Mucosa of rectum (tissue), 2 donors: ENCODE results near the gene CD48.
"Not testable (repeated sequence)": the region's sequence is repeated elsewhere in the genome, so short reads cannot be mapped to it uniquely, and the experiment has no call there.

ENCODE experiments used
- H3K27ac ChIP-seq, 2 donors: one replicate each; pipeline ENCODE4 v1.7.0; 2013; ENCODE audit warnings: inconsistent platforms in 2 of 2, low read depth in 2 of 2, low read length in 2 of 2
- H3K27me3 ChIP-seq, 2 donors: one replicate each; pipeline ENCODE4 v1.7.0; 2013; ENCODE audit warnings: low read length in 2 of 2; ENCODE audit not compliant: control insufficient read depth in 2 of 2, insufficient read depth in 2 of 2
- H3K36me3 ChIP-seq, 2 donors: one replicate each; pipeline ENCODE4 v1.7.0; 2013; ENCODE audit warnings: low read length in 2 of 2; ENCODE audit not compliant: control insufficient read depth in 2 of 2, insufficient read depth in 2 of 2
- H3K4me1 ChIP-seq, 2 donors: one replicate each; pipeline ENCODE4 v1.7.0; 2013; ENCODE audit warnings: low read length in 2 of 2, mild to moderate bottlenecking in 1 of 2; ENCODE audit not compliant: control insufficient read depth in 2 of 2, insufficient read depth in 2 of 2
- H3K4me3 ChIP-seq, 2 donors: one replicate each; pipeline ENCODE4 v1.7.0; 2013; ENCODE audit warnings: low read length in 2 of 2
- H3K9ac ChIP-seq, 2 donors: one replicate each; pipeline ENCODE4 v1.7.0; 2013; ENCODE audit warnings: low read length in 2 of 2, low read depth in 1 of 2, mild to moderate bottlenecking in 1 of 2
- H3K9me3 ChIP-seq, 2 donors: one replicate each; pipeline ENCODE4 v1.7.0; 2013; ENCODE audit warnings: low read length in 2 of 2; ENCODE audit not compliant: control insufficient read depth in 2 of 2
- donor health status: healthy.
- donor health status: Normal muscosa, but diverticular disease.

The CD48 gene

DNA sequence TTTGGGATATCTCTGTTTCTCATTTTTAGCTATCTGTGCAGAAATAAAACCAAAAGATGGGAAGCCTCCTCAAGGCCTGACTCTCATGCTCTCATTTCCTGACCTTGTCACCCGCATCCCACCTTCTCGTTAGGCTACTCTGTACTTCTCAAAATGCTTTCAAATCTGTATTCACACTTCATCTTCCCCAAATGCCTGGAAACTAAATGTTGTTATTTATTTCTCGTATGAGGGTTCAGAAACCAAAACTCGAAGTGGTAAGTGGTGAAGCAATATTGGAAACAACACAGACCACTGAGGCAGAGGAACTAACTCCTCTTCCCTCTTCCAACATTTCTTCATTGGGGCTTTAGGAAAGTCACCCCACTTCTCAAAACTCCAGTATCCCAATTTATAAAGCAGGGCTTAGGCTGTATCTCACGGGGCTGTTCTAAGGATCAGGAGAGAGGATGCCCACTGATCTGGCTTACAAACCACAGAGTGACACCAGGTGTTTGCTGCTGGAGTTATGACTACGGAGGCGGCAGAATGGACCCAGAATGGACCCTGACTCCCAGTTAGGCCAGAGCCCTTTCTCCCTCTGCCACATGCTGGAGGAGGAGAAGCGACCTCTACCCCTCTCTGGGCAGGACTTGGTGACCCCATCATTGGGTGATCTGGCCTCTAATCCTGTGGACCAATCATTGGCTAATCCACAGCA, 31.0 kb upstream of the CD48 start:
- Histone ChIP-seq H3K9me3 (no peaks in the 10 kb centered on the region), H3K27me3 (no peaks in the 10 kb centered on the region), H3K36me3 (no peaks in the 10 kb centered on the region), H3K9ac (no peak overlapping the region), H3K4me3 (peak overlapping the region in 1 of 2 donors; percentile 65), H3K4me1 (no peaks in the 10 kb centered on the region), H3K27ac (peak overlapping the region; percentile 2 to 44)

- Histone ChIP-seq H3K4me1 (no peaks in the 10 kb centered on the region), H3K9ac (peak overlapping the region; percentile 9 to 26), H3K4me3 (peak overlapping the region in 1 of 2 donors; percentile 65), H3K36me3 (no peaks in the 10 kb centered on the region), H3K27me3 (no peaks in the 10 kb centered on the region), H3K27ac (peak overlapping the region in 1 of 2 donors; percentile 44), H3K9me3 (no peaks in the 10 kb centered on the region)
Observed at GRCh38 chr1:160741612-160742348, 30.2 kb upstream of the CD48 start.

- peak overlapping the region in 1 of 2 donors; percentile 44 for H3K27ac ChIP-seq
- H3K27me3 ChIP-seq: no peaks in the 10 kb centered on the region
- H3K4me1 ChIP-seq: no peaks in the 10 kb centered on the region
- H3K9me3 ChIP-seq: no peaks in the 10 kb centered on the region
- peak overlapping the region in 1 of 2 donors; percentile 43 for H3K9ac ChIP-seq
- H3K36me3 ChIP-seq: no peaks in the 10 kb centered on the region
- peak overlapping the region; percentile 16 to 65 for H3K4me3 ChIP-seq
Observed at GRCh38 chr1:160741092-160741501, 29.5 kb upstream of the CD48 start.

DNA sequence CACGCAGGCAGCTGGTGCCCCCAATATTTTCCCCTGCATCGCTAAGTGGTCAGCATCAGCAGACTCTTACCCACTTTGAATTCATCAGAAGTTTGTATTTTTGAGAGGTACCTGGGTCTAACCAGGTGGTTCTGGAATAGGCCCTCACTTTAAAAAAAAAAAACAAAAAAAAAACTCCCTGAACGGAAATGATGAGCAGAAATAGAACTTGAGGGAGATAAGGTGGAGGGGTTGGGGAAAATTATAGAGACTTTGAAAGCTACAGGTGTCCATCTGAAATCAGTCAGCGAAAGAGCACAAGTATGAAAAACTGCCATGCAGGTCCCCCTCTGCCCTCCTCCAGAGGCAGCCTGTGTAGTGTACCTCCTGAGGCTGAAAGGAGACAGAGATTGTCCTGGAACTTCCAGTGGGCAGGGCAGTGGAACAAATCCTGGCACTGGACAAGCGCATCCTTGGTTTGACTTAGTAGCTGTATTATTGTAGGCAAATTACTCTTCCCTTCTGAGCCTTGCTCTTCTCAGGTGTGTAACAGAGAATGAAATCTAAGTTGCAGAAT, 28.6 kb upstream of the CD48 start:
- no peaks in the 10 kb centered on the region for H3K4me1 ChIP-seq
- H3K27me3 ChIP-seq: no peaks in the 10 kb centered on the region
- H3K9ac ChIP-seq: peak overlapping the region in 1 of 2 donors; percentile 29
- H3K4me3 ChIP-seq: peak overlapping the region in 1 of 2 donors; percentile 65
- H3K27ac ChIP-seq: peak overlapping the region; percentile 47 to 49
- no peaks in the 10 kb centered on the region for H3K36me3 ChIP-seq
- no peaks in the 10 kb centered on the region for H3K9me3 ChIP-seq

DNA sequence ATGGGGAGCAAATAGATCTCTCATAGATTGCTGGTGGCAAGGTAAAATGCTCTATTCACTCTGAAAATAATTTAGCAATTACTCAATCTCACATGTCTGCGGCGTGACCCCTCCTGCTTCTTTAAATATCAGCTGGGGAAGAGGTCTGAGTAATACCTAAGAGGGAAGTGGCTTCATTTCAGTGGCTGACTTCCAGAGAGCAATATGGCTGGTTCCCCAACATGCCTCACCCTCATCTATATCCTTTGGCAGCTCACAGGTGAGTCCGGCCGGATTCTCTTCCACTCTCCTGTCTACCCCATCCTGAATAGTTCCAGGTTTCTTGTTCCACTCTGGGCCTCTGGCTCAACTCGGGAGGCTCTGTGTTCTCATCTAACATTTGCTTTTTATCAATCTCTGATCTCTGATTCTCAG, 27.5 kb upstream of the CD48 start, which contains the start of gene SLAMF7:
Gene SLAMF7 (plus strand): TSS at position 150 of the 414 bp plus-strand sequence. CDS start 55 bp downstream, at position 205.
- no peaks in the 10 kb centered on the region for H3K36me3 ChIP-seq
- peak within 1 kb of the TSS; percentile 15 to 65 for H3K4me3 ChIP-seq
- H3K27me3 ChIP-seq: no peaks in the 10 kb centered on the region
- no peaks in the 10 kb centered on the region for H3K4me1 ChIP-seq
- no peaks in the 10 kb centered on the region for H3K9me3 ChIP-seq
- H3K9ac ChIP-seq: peak within 1 kb of the TSS in 1 of 2 donors; percentile 34
- H3K27ac ChIP-seq: peak within 1 kb of the TSS; percentile 47 to 49

DNA sequence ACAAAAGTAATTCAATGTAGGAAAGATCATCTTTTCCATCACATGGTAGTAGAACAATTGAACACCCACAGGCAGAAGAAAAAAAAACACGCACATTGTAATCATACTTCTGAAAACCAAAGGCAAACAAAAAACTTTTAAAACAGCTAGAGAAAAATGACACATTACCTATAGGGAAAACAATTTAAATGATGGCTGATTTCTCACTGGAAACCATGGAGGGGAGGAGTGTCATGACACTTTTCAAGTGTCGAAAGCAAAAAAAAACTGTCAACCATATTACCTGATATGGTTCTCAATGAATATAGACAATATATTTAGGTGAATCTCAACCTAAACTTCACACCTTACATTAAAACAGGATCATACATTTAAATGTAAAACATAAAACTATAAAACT, 26.6 kb upstream of the CD48 start:
- no peaks in the 10 kb centered on the region for H3K27me3 ChIP-seq
- no peaks in the 10 kb centered on the region for H3K9me3 ChIP-seq
- H3K36me3 ChIP-seq: no peaks in the 10 kb centered on the region
- H3K9ac ChIP-seq: no peak overlapping the region
- no peak overlapping the region for H3K4me3 ChIP-seq
- H3K4me1 ChIP-seq: no peaks in the 10 kb centered on the region
- H3K27ac ChIP-seq: no peak overlapping the region

- Histone ChIP-seq H3K27me3 (no peaks in the 10 kb centered on the region), H3K4me1 (no peaks in the 10 kb centered on the region), H3K9me3 (no peaks in the 10 kb centered on the region), H3K36me3 (no peaks in the 10 kb centered on the region), H3K27ac (no peak overlapping the region), H3K9ac (no peak overlapping the region), H3K4me3 (no peak overlapping the region)
Observed at GRCh38 chr1:160734301-160734700, 22.7 kb upstream of the CD48 start.

- H3K4me3 ChIP-seq: no peak overlapping the region
- no peaks in the 10 kb centered on the region for H3K9me3 ChIP-seq
- no peaks in the 10 kb centered on the region for H3K36me3 ChIP-seq
- H3K4me1 ChIP-seq: no peaks in the 10 kb centered on the region
- no peaks in the 10 kb centered on the region for H3K27me3 ChIP-seq
- H3K27ac ChIP-seq: no peak overlapping the region
- no peak overlapping the region for H3K9ac ChIP-seq
Observed at GRCh38 chr1:160733898-160734297, 22.3 kb upstream of the CD48 start.

DNA sequence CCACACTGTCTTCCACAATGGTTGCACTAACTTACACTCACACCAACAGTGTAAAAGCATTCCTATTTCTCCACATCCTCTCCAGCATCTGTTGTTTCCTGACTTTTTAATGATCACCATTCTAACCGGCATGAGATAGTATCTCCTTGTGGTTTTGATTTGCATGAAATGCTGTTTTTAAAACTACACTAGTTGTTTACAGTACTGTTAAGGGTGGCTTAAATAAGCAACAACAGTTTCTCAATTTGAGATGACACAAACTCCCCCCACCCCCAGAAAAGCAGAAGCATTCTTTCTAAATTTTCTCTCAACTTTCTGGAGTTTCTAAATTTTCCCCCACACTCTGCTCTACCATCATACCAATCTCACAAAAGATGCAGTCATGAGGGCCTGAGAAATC, 20.4 kb upstream of the CD48 start:
- no peaks in the 10 kb centered on the region for H3K4me1 ChIP-seq
- no peak overlapping the region for H3K9ac ChIP-seq
- H3K27ac ChIP-seq: no peak overlapping the region
- no peaks in the 10 kb centered on the region for H3K36me3 ChIP-seq
- H3K27me3 ChIP-seq: no peaks in the 10 kb centered on the region
- H3K4me3 ChIP-seq: no peak overlapping the region
- no peaks in the 10 kb centered on the region for H3K9me3 ChIP-seq

GRCh38 chr1:160731564-160731963, 19.9 kb upstream of the CD48 start:
- not testable (repeated sequence) for H3K9ac ChIP-seq, H3K27ac ChIP-seq, H3K36me3 ChIP-seq, H3K4me3 ChIP-seq, H3K9me3 ChIP-seq, H3K27me3 ChIP-seq, H3K4me1 ChIP-seq
